Measurements from ENCODE around the gene STAMBPL1. TPM values are rescaled to one million over a fixed set of nuclear protein-coding genes. Genes with fewer than 3 reads are reported as not detected.

Gene STAMBPL1
- total RNA-seq, 6 donors from 2014 or later = 4.9 to 69.1 (median 7.0) TPM

- TF ChIP-seq EP300 (IDR thresholded peaks at IDR 0.05) (no peak), CTCF (IDR thresholded peaks at IDR 0.05) (no peak), POLR2A (IDR thresholded peaks at IDR 0.05) (no peak), POLR2AphosphoS5 (IDR thresholded peaks at IDR 0.05) (no peak)
- WGBS, 2 donors = 84 to 94% methylated on average over 1 of the region's 1 CpG
- Histone ChIP-seq H3K4me3 (no peak overlapping the region), H3K27me3 (no peaks in the 10 kb centered on the region), H3K36me3 (peaks cover 0 to 22% (median 4%) of the 10 kb centered on the region in 4 donors), H3K4me1 (no peaks in the 10 kb centered on the region), H3K27ac (no peak overlapping the region), H3K9me3 (no peaks in the 10 kb centered on the region)
- ATAC-seq (ENCODE audit: low FRiP score in 2 of 2) = no peak
- no peak for DNase-seq
These were observed 66.2 kb downstream of the STAMBPL1 start for GRCh38 chr10:88946200-88946599.

GRCh38 chr10:88946965-88947590 lies 67.0 kb downstream of the STAMBPL1 start:
- H3K27me3 ChIP-seq = no peaks in the 10 kb centered on the region
- DNase-seq = no peak
- TF ChIP-seq CTCF (IDR thresholded peaks at IDR 0.05) = no peak
- TF ChIP-seq POLR2A (IDR thresholded peaks at IDR 0.05) = no peak
- TF ChIP-seq POLR2AphosphoS5 (IDR thresholded peaks at IDR 0.05) = no peak
- no peak for TF ChIP-seq EP300 (IDR thresholded peaks at IDR 0.05)
- peaks cover 0 to 13% (median 3%) of the 10 kb centered on the region in 4 donors for H3K36me3 ChIP-seq
- H3K4me3 ChIP-seq = no peak overlapping the region
- no peaks in the 10 kb centered on the region for H3K9me3 ChIP-seq
- no peak overlapping the region for H3K27ac ChIP-seq
- ATAC-seq (ENCODE audit: low FRiP score in 2 of 2) = no peak
- 83 to 89% methylated on average over 6 of the region's 6 CpGs for WGBS, 2 donors
- H3K4me1 ChIP-seq = no peaks in the 10 kb centered on the region

GRCh38 chr10:88949051-88949450 lies 69.0 kb downstream of the STAMBPL1 start:
- Histone ChIP-seq H3K36me3 (no peaks in the 10 kb centered on the region), H3K4me3 (peak overlapping the region in 2 of 4 donors; percentile 1 to 33), H3K4me1 (no peaks in the 10 kb centered on the region), H3K27me3 (no peaks in the 10 kb centered on the region), H3K27ac (no peak overlapping the region), H3K9me3 (no peaks in the 10 kb centered on the region)
- TF ChIP-seq POLR2AphosphoS5 (IDR thresholded peaks at IDR 0.05) = no peak
- TF ChIP-seq CTCF (IDR thresholded peaks at IDR 0.05) = no peak
- TF ChIP-seq EP300 (IDR thresholded peaks at IDR 0.05) = no peak
- no peak for TF ChIP-seq POLR2A (IDR thresholded peaks at IDR 0.05)
- DNase-seq (no peak), ATAC-seq (ENCODE audit: low FRiP score in 2 of 2) (no peak)
- whole genome bisulfite sequencing, 2 donors = 91 to 100% methylated on average over 2 of the region's 2 CpGs

GRCh38 chr10:88949912-88950837 lies 70.1 kb downstream of the STAMBPL1 start:
- Histone ChIP-seq H3K4me3 (peak overlapping the region in 2 of 4 donors; percentile 28 to 33), H3K9me3 (no peaks in the 10 kb centered on the region), H3K27ac (peak overlapping the region; percentile 20 to 61 (median 42)), H3K4me1 (no peaks in the 10 kb centered on the region), H3K36me3 (no peaks in the 10 kb centered on the region), H3K27me3 (no peaks in the 10 kb centered on the region)
- DNase-seq = no peak
- WGBS, 2 donors = 77 to 82% methylated on average over 3 of the region's 3 CpGs
- no peak for ATAC-seq (ENCODE audit: low FRiP score in 2 of 2)
- TF ChIP-seq POLR2A (IDR thresholded peaks at IDR 0.05) (no peak), CTCF (IDR thresholded peaks at IDR 0.05) (no peak), EP300 (IDR thresholded peaks at IDR 0.05) (no peak), POLR2AphosphoS5 (IDR thresholded peaks at IDR 0.05) (no peak)

All from upper lobe of left lung (tissue), 6 donors.